Measurements from ENCODE around the gene CALML3.

CALML3 gene

DNA sequence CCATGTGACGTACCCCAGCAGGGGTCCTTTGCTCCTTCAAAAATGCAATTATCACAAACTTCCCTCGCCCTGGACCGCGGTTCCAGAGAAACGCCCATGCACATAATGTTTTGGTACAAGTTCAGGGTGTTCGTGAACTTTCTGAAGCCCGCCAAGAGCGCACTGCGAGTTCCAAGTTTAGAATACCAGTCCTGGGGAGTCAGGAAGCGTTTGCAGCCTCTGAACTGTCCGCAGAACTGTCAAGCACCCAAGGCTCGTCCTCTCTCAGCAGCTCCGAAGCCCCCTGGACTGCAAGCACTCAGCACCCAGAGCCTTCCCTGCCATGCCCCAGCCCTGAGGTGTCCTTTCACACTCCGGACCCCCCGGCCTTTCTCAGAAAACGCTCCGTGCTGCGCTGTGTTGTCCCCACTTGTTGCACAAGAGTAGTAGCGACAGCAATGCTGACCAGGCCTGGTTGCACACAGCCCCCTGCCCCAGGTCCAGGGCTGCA lies 30.3 kb downstream of the CALML3 start:
- Histone ChIP-seq H3K9ac (ENCODE audit: low read length) (no peak overlapping the region), H3K4me3 (ENCODE audit: low read length) (no peak overlapping the region), H3K36me3 (replicated peaks; ENCODE audit: low read depth, low read length) (no peaks in the 10 kb centered on the region), H4K20me1 (ENCODE audit: insufficient read depth, low read length) (no peaks in the 10 kb centered on the region), H3K27ac (ENCODE audit: low read length) (no peak overlapping the region), H2AFZ (ENCODE audit: low read depth, low read length) (no peak overlapping the region), H3K9me3 (ENCODE audit: insufficient read depth, low read length) (no peaks in the 10 kb centered on the region), H3K4me2 (ENCODE audit: low read length) (no peak overlapping the region), H3K4me1 (ENCODE audit: low read length) (no peaks in the 10 kb centered on the region), H3K79me2 (ENCODE audit: low read length) (no peaks in the 10 kb centered on the region), H3K27me3 (ENCODE audit: low read depth, low read length) (peaks cover 8% of the 10 kb centered on the region; the same call in 1 of the 2 replicates)
- TF ChIP-seq EZH2phosphoT487 (IDR thresholded peaks at IDR 0.05; ENCODE audit: low read depth) (no peak), CTCF (IDR thresholded peaks at IDR 0.05; ENCODE audit: low read depth, low read length) (no peak)

DNA sequence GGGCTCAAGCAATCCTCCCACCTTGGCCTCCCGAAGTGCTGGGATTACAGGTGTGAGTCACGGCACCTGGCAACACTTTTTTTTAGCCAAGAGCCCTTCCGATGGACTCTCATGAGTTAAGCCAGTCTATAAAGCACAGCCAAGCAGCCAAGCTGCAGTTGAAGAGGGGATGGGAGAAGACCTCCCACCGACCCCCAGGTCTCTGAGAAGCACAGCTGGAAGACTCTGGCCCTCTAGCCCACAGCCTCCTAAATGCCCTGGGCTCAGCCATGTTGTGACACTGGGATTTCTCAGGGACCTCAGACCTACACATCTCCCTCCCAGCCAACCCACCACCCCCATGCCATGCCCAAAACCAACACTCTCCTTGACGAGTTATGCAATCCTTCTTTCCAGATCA lies 31.1 kb downstream of the CALML3 start:
- Histone ChIP-seq H3K27ac (ENCODE audit: low read length) (no peak overlapping the region), H3K4me2 (ENCODE audit: low read length) (no peak overlapping the region), H3K79me2 (ENCODE audit: low read length) (no peaks in the 10 kb centered on the region), H2AFZ (ENCODE audit: low read depth, low read length) (no peak overlapping the region), H3K9ac (ENCODE audit: low read length) (no peak overlapping the region), H3K9me3 (ENCODE audit: insufficient read depth, low read length) (no peaks in the 10 kb centered on the region), H3K36me3 (replicated peaks; ENCODE audit: low read depth, low read length) (no peaks in the 10 kb centered on the region), H4K20me1 (ENCODE audit: insufficient read depth, low read length) (no peaks in the 10 kb centered on the region), H3K4me1 (ENCODE audit: low read length) (no peaks in the 10 kb centered on the region), H3K27me3 (ENCODE audit: low read depth, low read length) (peaks cover 8% of the 10 kb centered on the region; the same call in 1 of the 2 replicates), H3K4me3 (ENCODE audit: low read length) (no peak overlapping the region)
- no peak for TF ChIP-seq CTCF (IDR thresholded peaks at IDR 0.05; ENCODE audit: low read depth, low read length)
- no peak for TF ChIP-seq EZH2phosphoT487 (IDR thresholded peaks at IDR 0.05; ENCODE audit: low read depth)

DNA sequence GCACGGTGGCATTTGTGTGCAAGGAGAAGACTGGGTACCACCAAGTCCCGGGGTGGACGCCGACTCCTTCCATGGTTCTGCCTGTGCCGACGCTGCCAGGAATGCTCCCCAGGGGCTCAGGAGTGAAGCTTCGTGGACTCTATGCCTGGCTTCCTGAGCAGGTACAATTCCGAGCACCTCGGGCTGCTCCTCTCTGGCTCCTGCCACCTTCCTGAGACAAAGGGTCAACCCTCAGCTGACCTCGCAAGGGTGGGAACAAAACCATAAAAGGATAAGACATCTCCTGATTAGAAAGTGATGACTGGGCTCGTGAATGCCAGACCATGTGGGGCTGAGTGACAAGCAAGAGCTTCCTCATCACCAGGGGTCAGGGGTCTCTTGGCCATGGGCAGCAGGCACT lies 31.8 kb downstream of the CALML3 start:
- Histone ChIP-seq H3K9ac (ENCODE audit: low read length) (no peak overlapping the region), H3K4me3 (ENCODE audit: low read length) (no peak overlapping the region), H3K4me2 (ENCODE audit: low read length) (no peak overlapping the region), H3K36me3 (replicated peaks; ENCODE audit: low read depth, low read length) (no peaks in the 10 kb centered on the region), H3K4me1 (ENCODE audit: low read length) (no peaks in the 10 kb centered on the region), H4K20me1 (ENCODE audit: insufficient read depth, low read length) (no peaks in the 10 kb centered on the region), H3K27me3 (ENCODE audit: low read depth, low read length) (peaks cover 8% of the 10 kb centered on the region; the same call in 1 of the 2 replicates), H3K79me2 (ENCODE audit: low read length) (no peaks in the 10 kb centered on the region), H3K9me3 (ENCODE audit: insufficient read depth, low read length) (no peaks in the 10 kb centered on the region), H3K27ac (ENCODE audit: low read length) (no peak overlapping the region), H2AFZ (ENCODE audit: low read depth, low read length) (no peak overlapping the region)
- TF ChIP-seq CTCF (IDR thresholded peaks at IDR 0.05; ENCODE audit: low read depth, low read length): no peak
- TF ChIP-seq EZH2phosphoT487 (IDR thresholded peaks at IDR 0.05; ENCODE audit: low read depth): no peak

DNA sequence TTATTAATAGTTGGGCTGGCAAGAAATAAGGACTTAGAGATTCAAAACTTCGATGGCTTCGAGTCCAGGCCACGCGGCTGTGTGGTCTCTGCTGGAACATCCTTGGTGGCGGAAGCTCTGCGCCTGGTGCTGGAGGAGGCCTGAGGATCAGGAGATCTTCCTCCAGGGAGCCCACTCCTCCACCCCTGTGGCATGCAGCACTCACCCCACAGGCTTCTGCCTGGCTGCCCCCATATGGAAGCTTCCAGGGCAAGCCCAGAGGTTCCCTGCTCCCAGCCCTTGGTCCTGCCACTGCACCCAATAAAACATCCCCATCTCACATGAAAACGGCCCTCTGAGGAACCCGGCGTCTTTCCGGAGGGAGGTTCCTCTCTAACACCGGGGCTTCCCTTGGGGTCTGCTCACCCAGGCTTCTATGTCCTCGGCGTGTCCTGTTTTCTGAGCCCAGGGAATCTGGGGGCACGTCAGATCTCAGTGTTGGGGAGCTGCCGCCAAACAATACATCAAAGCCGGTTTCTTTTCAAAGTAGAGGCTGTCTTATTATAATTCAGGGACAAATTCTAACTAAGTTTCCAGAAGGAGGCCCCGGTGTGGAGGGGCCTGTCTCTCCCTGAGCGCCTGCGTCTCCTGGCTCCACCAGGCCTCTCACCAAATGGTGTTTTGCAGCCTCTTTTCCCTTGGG lies 32.4 kb downstream of the CALML3 start:
- Histone ChIP-seq H2AFZ (ENCODE audit: low read depth, low read length) (no peak overlapping the region), H3K27me3 (ENCODE audit: low read depth, low read length) (peaks cover 10% of the 10 kb centered on the region; the same call in 1 of the 2 replicates), H3K9ac (ENCODE audit: low read length) (no peak overlapping the region), H3K27ac (ENCODE audit: low read length) (no peak overlapping the region), H3K4me3 (ENCODE audit: low read length) (no peak overlapping the region), H3K79me2 (ENCODE audit: low read length) (no peaks in the 10 kb centered on the region), H3K36me3 (replicated peaks; ENCODE audit: low read depth, low read length) (no peaks in the 10 kb centered on the region), H3K4me2 (ENCODE audit: low read length) (no peak overlapping the region), H3K9me3 (ENCODE audit: insufficient read depth, low read length) (no peaks in the 10 kb centered on the region), H4K20me1 (ENCODE audit: insufficient read depth, low read length) (no peaks in the 10 kb centered on the region), H3K4me1 (ENCODE audit: low read length) (no peaks in the 10 kb centered on the region)
- TF ChIP-seq EZH2phosphoT487 (IDR thresholded peaks at IDR 0.05; ENCODE audit: low read depth) (no peak), CTCF (IDR thresholded peaks at IDR 0.05; ENCODE audit: low read depth, low read length) (no peak)

Measured in OCI-LY3 (cell line).